ENCODE data around the gene GRIK3. TPM values are rescaled to one million over a fixed set of nuclear protein-coding genes. Genes with fewer than 3 reads are reported as not detected.

Gene GRIK3
- total RNA-seq, 2 donors from 2014 or later, result 0.14 TPM

DNA sequence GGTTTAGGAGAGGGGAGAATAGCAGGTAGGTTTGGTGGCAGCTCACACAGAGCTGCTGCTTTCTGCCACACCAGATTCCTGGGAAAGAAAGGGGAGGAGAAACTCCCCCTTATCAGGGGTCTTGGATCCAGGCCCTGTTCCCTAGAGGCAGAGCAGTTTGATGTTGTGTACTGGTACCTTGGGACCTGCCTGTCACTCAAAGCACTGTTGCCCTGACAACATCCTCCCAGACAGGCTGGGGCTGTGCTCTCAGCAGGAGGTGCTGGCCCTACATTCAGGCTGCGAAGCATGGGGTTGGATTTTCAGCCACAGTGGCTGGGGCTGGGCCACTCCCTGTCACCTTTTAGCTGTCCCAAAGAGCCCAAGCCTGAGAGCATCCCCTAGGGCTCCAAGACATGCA lies 188.0 kb downstream of the GRIK3 start:
- Histone ChIP-seq H3K4me3 (no peak overlapping the region), H3K9me3 (no peaks in the 10 kb centered on the region), H3K27ac (no peak overlapping the region), H3K36me3 (no peaks in the 10 kb centered on the region), H3K27me3 (replicated peaks; ENCODE audit: insufficient read depth) (no peaks in the 10 kb centered on the region), H3K4me1 (ENCODE audit: control insufficient read depth in 1 of 2, low read depth in 2 of 2) (no peaks in the 10 kb centered on the region)
- no peak for DNase-seq (ENCODE audit: low spot score)
- TF ChIP-seq, protein P1, sequence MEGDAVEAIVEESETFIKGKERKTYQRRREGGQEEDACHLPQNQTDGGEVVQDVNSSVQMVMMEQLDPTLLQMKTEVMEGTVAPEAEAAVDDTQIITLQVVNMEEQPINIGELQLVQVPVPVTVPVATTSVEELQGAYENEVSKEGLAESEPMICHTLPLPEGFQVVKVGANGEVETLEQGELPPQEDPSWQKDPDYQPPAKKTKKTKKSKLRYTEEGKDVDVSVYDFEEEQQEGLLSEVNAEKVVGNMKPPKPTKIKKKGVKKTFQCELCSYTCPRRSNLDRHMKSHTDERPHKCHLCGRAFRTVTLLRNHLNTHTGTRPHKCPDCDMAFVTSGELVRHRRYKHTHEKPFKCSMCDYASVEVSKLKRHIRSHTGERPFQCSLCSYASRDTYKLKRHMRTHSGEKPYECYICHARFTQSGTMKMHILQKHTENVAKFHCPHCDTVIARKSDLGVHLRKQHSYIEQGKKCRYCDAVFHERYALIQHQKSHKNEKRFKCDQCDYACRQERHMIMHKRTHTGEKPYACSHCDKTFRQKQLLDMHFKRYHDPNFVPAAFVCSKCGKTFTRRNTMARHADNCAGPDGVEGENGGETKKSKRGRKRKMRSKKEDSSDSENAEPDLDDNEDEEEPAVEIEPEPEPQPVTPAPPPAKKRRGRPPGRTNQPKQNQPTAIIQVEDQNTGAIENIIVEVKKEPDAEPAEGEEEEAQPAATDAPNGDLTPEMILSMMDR (IDR thresholded peaks at IDR 0.05), result no peak
- ATAC-seq (ENCODE audit: insufficient number of reproducible peaks, low FRiP score, low read depth), result no peak

DNA sequence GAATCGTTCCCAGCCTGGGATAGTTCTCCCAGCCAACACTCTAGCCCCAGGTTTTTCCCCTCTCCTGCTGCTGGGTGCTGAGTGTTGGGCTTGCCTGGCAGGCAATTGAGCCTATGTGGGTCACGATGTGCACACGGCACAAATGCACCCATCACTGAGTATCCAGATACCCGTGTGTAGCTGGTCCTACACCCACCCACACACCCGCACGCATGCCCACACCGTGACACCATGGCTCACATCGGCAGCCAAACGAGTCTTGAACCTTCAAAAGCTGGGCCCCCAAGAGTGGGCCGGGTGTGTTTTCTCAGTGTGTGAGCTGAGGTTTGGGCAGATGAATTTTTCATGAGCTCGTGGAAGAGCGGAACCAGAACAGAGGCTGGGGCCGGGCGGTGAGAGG lies 188.5 kb downstream of the GRIK3 start:
- ATAC-seq (ENCODE audit: insufficient number of reproducible peaks, low FRiP score, low read depth) (no peak), DNase-seq (ENCODE audit: low spot score) (no peak)
- Histone ChIP-seq H3K27me3 (replicated peaks; ENCODE audit: insufficient read depth) (no peaks in the 10 kb centered on the region), H3K4me3 (no peak overlapping the region), H3K36me3 (no peaks in the 10 kb centered on the region), H3K9me3 (no peaks in the 10 kb centered on the region), H3K4me1 (ENCODE audit: control insufficient read depth in 1 of 2, low read depth in 2 of 2) (no peaks in the 10 kb centered on the region), H3K27ac (no peak overlapping the region)
- TF ChIP-seq, protein P1 (IDR thresholded peaks at IDR 0.05), result no peak

DNA sequence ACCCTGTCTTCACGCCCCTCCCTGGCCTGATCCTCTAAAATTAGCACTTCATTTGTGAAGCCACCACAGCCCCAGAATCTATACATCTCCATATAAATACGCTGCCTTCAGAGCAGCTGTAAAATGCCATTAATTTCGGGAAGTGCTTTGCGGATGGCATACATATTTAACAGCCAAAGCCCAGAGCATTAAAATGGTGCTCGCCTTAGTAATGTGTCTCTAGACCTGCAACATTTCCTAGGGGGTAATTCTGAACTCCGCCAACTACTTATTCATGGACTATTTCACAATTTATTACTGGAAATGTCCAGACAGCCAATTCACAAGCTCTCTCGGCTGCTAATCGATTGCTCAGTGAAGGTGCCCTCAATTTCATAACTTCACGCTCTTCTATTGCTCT lies 189.4 kb downstream of the GRIK3 start:
- no peaks in the 10 kb centered on the region for H3K36me3 ChIP-seq
- DNase-seq (ENCODE audit: low spot score), result no peak
- no peak for ATAC-seq (ENCODE audit: insufficient number of reproducible peaks, low FRiP score, low read depth)
- H3K4me3 ChIP-seq, result no peak overlapping the region
- H3K9me3 ChIP-seq, result no peaks in the 10 kb centered on the region
- no peaks in the 10 kb centered on the region for H3K4me1 ChIP-seq (ENCODE audit: control insufficient read depth in 1 of 2, low read depth in 2 of 2)
- H3K27me3 ChIP-seq (replicated peaks; ENCODE audit: insufficient read depth), result no peaks in the 10 kb centered on the region
- TF ChIP-seq, protein P1 (IDR thresholded peaks at IDR 0.05), result no peak
- H3K27ac ChIP-seq, result no peak overlapping the region

DNA sequence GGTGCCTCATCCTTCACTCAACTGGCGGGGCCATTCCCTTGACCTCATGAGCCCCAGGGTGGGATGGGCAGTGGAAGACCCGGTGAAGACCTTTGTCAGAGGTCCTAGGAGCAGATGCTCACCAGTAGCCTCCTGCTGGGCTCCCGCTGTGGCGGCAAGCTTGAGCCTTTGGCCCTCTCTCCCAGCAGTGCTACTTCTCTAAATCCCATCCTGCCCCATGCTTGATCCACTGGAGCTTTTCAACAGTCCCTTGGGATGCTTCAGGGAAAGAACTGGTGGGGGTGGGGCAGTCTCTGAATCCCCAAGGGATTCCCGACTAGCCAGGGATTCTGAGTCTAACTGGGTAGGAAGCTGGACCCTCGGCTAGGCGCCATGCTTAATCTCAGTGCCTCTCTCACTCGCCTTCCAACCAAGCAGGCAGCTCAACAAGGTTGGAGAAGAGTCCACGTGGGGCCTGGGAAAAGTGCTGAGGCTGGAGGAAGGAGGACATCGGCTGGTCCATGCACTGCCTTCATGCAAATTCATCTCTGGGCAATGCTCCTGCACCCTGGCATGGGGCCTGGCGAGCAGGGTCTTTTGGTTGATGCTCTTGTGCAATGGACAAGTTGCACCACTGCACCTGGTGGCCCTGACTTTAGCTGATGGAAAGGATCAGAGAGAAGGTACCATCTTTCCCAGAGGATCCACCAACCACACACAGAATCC lies 190.3 kb downstream of the GRIK3 start:
- H3K4me3 ChIP-seq, result no peak overlapping the region
- no peaks in the 10 kb centered on the region for H3K4me1 ChIP-seq (ENCODE audit: control insufficient read depth in 1 of 2, low read depth in 2 of 2)
- no peak overlapping the region for H3K27ac ChIP-seq
- DNase-seq (ENCODE audit: low spot score) (no peak), ATAC-seq (ENCODE audit: insufficient number of reproducible peaks, low FRiP score, low read depth) (no peak)
- no peaks in the 10 kb centered on the region for H3K27me3 ChIP-seq (replicated peaks; ENCODE audit: insufficient read depth)
- no peaks in the 10 kb centered on the region for H3K9me3 ChIP-seq
- H3K36me3 ChIP-seq, result no peaks in the 10 kb centered on the region
- TF ChIP-seq, protein P1 (IDR thresholded peaks at IDR 0.05), result no peak

DNA sequence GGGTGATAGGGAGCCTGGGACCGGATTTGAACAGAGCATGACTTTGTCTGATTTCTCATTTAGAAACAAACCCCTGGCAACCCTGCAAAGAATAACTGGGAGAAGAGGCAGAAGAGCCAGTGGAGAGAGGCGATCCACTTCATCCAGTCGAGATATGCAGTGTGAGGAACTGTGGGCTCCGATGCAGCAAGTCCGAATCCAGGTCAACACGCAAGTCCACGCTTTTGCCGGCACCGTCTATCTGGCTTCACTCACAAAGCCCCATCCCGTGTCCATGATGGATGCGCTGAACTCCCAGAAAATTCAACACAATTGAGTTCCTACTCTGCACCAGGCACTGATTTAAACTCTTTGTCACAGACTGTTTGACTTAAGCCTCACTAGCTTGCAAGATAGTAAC lies 191.3 kb downstream of the GRIK3 start:
- TF ChIP-seq, protein P1 (IDR thresholded peaks at IDR 0.05), result no peak
- Histone ChIP-seq H3K36me3 (no peaks in the 10 kb centered on the region), H3K27ac (no peak overlapping the region), H3K9me3 (no peaks in the 10 kb centered on the region), H3K4me1 (ENCODE audit: control insufficient read depth in 1 of 2, low read depth in 2 of 2) (no peaks in the 10 kb centered on the region), H3K27me3 (replicated peaks; ENCODE audit: insufficient read depth) (no peaks in the 10 kb centered on the region), H3K4me3 (no peak overlapping the region)
- ATAC-seq (ENCODE audit: insufficient number of reproducible peaks, low FRiP score, low read depth), result no peak
- no peak for DNase-seq (ENCODE audit: low spot score)

Data from thoracic aorta (tissue), 2 donors.